Activated naive CD4-positive, alpha-beta T cell treated with anti-CD3 and anti-CD28 coated beads for 36 hours (primary cell): ENCODE measurements around the gene KRTAP1-3. TPM values are rescaled to one million over a fixed set of nuclear protein-coding genes. Genes with fewer than 3 reads are reported as not detected.
"Not testable (repeated sequence)": the region's sequence is repeated elsewhere in the genome, so short reads cannot be mapped to it uniquely, and the experiment has no call there.

ENCODE experiments used
- CTCF ChIA-PET: fragments of 350-600 bp; sonication (Branson Sonifier 250); formaldehyde crosslinking; loops from one replicate; lab custom pipeline; 2021; ENCODE audit warnings: antibody characterized with exemption; lab: Charles Lee
- DNase-seq: peaks from one replicate; pipeline ENCODE4 v3.0.0-alpha.2; 2020
- H3K27ac Mint-ChIP-seq: one replicate; pipeline ENCODE4 v1.8.0; 2021; ENCODE audit warnings: mild to moderate bottlenecking, mixed read lengths
- H3K27me3 Mint-ChIP-seq: one replicate; pipeline ENCODE4 v1.8.0; 2021; ENCODE audit warnings: low read depth, mixed read lengths
- H3K36me3 Mint-ChIP-seq: one replicate; pipeline ENCODE4 v1.8.0; 2021; ENCODE audit warnings: low read depth, mixed read lengths
- H3K4me1 Mint-ChIP-seq: one replicate; pipeline ENCODE4 v1.8.0; 2021; ENCODE audit warnings: low read depth, mixed read lengths
- H3K4me3 Mint-ChIP-seq: one replicate; pipeline ENCODE4 v1.8.0; 2021; ENCODE audit warnings: mild to moderate bottlenecking, moderate library complexity, mixed read lengths
- H3K9me3 Mint-ChIP-seq: one replicate; pipeline ENCODE4 v1.8.0; 2021; ENCODE audit warnings: mixed read lengths
- intact Hi-C: fragments of 100-400 bp; cut with micrococcal nuclease; formaldehyde crosslinking; loops from one replicate; pipeline ENCODE4 v1.15.1; 2023
- total RNA-seq, 2 experiments: library from RNA; stranded (reverse); gene quantifications; one replicate each; pipeline ENCODE4 v1.2.3, GENCODE V29; 2021

KRTAP1-3 gene
- total RNA-seq, 2 experiments from 2014 or later: not detected

DNA sequence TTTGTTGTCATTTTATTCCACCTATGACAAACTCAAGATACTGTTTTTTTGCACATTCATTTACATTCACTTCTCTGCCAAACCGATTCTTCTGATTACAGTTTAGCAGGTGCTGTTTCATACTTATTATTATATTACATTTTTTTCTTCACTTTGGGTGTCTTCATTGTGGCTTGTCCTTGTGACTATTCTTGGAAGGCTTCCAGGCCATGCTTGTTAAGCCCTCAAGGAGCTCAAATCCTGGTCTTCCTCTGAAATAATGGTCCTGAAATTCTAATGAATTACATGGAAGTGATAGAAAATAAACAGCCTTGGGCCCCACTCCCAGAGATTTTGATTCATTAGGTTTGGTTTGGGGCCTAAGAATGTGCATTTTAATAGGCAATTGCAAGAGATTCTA is 29.6 kb upstream of the KRTAP1-3 start:
- H3K36me3 Mint-ChIP-seq: no peaks in the 10 kb centered on the region
- no peak for DNase-seq
- H3K27me3 Mint-ChIP-seq: peaks cover 16% of the 10 kb centered on the region
- no peak overlapping the region for H3K27ac Mint-ChIP-seq
- H3K4me3 Mint-ChIP-seq: no peak overlapping the region
- CTCF ChIA-PET: no interaction called here
- intact Hi-C loops: no loop called here
- H3K4me1 Mint-ChIP-seq: no peaks in the 10 kb centered on the region
- no peaks in the 10 kb centered on the region for H3K9me3 Mint-ChIP-seq

DNA sequence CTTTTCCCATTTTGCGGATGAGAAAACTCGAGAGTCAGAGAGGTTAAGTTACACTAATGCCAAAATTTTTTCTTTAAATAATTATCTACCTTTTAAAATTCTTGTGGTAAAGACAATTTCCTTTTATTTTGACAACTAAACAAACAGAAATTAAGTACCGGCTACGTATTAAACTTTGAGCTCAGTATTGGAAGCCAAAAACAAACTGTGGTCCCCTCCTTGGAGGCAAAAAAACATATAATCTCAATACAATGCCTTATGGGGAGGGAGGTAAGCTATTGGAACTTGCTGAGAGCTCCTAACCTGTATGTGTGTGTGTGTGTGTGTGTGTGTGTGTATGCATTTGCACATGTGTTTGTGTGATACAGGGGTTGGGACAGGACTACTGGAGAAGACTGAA is 28.8 kb upstream of the KRTAP1-3 start:
- no peak overlapping the region for H3K27ac Mint-ChIP-seq
- no peak for DNase-seq
- H3K36me3 Mint-ChIP-seq: no peaks in the 10 kb centered on the region
- no peaks in the 10 kb centered on the region for H3K4me1 Mint-ChIP-seq
- H3K27me3 Mint-ChIP-seq: peaks cover 21% of the 10 kb centered on the region
- H3K9me3 Mint-ChIP-seq: no peaks in the 10 kb centered on the region
- intact Hi-C loops: no loop called here
- no peak overlapping the region for H3K4me3 Mint-ChIP-seq
- CTCF ChIA-PET: no interaction called here

DNA sequence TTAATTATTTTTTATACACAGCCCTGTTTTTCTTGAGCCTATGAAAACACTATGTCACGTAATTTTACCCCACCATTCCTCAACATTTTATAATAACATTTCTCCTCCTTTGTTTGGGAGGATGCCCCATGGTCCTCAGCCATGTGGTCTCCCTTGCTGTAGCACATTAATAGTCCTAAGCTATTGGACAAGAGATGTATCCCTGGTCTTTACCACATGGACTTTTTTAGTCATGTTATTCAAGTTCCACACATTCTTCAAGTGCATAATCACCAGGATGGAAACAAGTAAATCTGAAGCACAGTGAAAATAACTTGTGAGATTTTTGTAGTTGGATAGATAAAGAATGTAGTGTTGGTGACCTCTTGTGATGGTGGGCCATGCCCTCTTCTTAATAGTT is 27.3 kb upstream of the KRTAP1-3 start:
- no peak overlapping the region for H3K4me3 Mint-ChIP-seq
- H3K36me3 Mint-ChIP-seq: no peaks in the 10 kb centered on the region
- no peak for DNase-seq
- H3K4me1 Mint-ChIP-seq: no peaks in the 10 kb centered on the region
- no peak overlapping the region for H3K27ac Mint-ChIP-seq
- H3K27me3 Mint-ChIP-seq: peaks cover 26% of the 10 kb centered on the region
- H3K9me3 Mint-ChIP-seq: no peaks in the 10 kb centered on the region
- CTCF ChIA-PET: no interaction called here
- intact Hi-C loops: no loop called here

DNA sequence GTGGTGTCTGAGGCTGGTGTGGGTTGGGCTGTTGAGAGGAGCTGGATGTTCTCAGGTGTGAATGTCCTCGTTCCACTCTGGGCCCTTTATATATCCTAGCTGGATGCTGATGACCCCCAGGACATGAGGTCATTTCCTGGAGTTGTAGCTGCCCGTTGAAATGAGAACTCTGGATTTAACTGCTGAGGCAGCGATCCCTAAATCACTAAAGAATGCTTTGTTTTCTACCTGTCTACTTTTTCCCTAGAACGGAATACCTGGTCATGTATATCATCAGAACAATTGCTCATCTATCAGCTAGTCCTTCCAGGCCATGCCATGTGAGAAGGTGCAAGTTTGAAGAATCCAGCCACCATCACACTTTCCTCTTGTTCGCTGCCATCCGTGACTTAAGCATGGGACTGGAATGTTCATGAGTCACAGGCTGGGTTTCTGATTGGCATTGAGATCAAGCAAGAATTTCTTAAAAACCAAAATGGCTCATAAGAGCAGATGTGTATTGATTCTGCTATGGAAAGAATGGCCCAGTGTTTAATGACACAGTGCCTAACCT is 25.5 kb upstream of the KRTAP1-3 start, which contains the start of gene KRTAP2-3:
Gene KRTAP2-3, minus strand, starts transcription at position 63 of the 553 bp plus-strand sequence. CDS start 64 bp downstream, outside the sequence.
- Mint-ChIP-seq H3K27ac (no peak within 1 kb of the TSS), H3K9me3 (no peaks in the 10 kb centered on the region), H3K4me3 (no peak within 1 kb of the TSS), H3K27me3 (peaks cover 28% of the 10 kb centered on the region), H3K4me1 (no peaks in the 10 kb centered on the region), H3K36me3 (no peaks in the 10 kb centered on the region)
- CTCF ChIA-PET: no interaction called here
- intact Hi-C loops: no loop called here
- DNase-seq: no peak

DNA sequence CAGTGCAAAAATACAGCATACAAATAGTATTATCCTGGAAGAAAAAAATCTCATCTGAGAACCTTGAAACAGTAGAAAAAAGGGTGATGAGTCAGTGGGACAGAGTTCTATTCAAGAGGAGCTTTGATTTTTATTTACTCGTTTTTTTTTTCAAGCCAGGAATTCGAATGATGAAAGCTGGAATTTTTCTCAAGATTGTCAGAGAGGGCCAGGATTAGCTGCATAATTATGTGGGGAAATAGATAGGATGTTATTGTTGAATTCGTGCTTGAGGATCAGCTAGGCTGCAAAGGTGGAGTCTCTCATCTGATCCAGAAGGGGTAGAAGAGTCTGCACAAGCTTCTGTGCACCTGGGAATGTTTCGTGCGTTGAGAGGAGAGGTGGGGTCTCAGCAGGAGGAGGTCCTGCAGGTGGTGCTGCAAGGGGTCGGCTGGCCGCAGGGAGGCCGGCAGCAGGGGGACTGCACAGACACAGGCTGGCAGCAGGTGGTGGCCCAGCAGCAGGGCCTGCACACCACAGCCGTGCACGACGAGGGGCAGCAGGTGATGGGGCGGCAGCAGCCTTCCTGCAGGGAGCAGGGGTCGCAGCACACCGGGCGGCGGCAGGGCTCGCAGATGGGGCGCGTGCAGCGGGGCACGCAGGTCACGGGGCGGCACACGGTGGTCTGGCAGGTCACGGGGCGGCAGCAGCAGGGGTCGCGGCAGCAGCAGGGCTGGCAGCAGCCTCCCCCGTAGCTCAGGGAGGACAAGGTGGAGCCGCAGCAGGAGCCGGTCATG is 24.8 kb upstream of the KRTAP1-3 start:
- DNase-seq, H3K4me1 Mint-ChIP-seq, intact Hi-C loops, H3K9me3 Mint-ChIP-seq, H3K4me3 Mint-ChIP-seq, H3K36me3 Mint-ChIP-seq, CTCF ChIA-PET, H3K27ac Mint-ChIP-seq: not testable (repeated sequence)
- peaks cover 28% of the 10 kb centered on the region for H3K27me3 Mint-ChIP-seq

DNA sequence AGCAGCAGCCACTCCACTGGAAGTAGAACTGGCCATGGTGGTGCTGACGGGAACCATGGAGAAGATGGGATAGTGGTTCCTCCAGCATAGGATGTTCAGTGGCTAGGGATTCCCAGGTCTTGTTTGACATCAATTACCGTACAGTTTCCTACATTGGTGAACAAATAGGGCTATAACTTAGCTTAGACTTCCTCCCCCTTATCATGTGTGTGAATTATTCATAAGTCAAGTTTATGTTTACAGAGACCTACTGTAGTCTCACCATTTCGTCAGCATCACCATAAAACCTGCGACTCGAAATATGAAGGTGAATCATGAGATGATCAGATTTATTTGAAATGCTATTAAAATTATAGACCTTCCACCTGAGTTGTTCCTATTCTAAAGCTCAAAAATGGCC is 24.1 kb upstream of the KRTAP1-3 start:
- H3K27me3 Mint-ChIP-seq: peaks cover 28% of the 10 kb centered on the region
- H3K27ac Mint-ChIP-seq: no peak overlapping the region
- H3K9me3 Mint-ChIP-seq: no peaks in the 10 kb centered on the region
- DNase-seq: no peak
- no peaks in the 10 kb centered on the region for H3K36me3 Mint-ChIP-seq
- CTCF ChIA-PET: no interaction called here
- H3K4me3 Mint-ChIP-seq: no peak overlapping the region
- no peaks in the 10 kb centered on the region for H3K4me1 Mint-ChIP-seq
- intact Hi-C loops: no loop called here

DNA sequence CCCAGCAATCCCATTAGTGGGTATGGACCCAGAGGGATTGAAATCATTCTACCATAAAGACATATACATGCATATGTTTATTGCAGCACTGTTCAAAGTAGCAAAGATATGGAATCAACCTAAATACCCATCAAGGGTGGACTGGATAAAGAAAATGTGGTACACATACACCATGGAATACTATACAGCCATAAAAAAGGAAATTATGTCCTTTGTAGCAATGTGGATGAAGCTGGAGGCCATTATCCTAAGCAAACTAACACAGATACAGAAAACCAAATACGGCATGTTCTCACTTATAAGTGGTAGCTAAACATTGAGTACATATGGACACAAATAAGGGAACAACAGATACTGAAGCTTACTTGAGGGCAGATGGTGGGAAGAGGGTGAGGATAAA is 22.9 kb upstream of the KRTAP1-3 start:
- Mint-ChIP-seq H3K4me1 (no peaks in the 10 kb centered on the region), H3K27ac (no peak overlapping the region), H3K4me3 (no peak overlapping the region), H3K9me3 (no peaks in the 10 kb centered on the region), H3K36me3 (no peaks in the 10 kb centered on the region), H3K27me3 (peaks cover 30% of the 10 kb centered on the region)
- CTCF ChIA-PET: no interaction called here
- intact Hi-C loops: no loop called here
- DNase-seq: no peak

DNA sequence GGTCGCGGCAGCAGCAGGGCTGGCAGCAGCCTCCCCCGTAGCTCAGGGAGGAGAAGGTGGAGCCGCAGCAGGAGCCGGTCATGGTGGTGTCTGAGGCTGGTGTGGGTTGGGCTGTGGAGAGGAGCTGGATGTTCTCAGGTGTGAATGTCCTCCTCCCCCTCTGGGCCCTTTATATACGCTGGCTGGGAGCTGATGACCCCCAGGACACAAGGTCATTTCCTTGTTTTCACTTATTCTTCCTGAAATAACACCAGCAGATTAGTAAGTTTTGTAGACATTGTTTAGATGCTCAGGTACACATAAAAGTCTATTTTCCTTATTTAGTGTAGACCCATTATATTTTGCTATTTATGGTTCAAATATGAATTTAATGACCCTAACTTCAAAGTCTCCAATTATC is 20.5 kb upstream of the KRTAP1-3 start, which contains the start of gene KRTAP2-2:
Gene KRTAP2-2, minus strand, starts transcription at position 101 of the 400 bp plus-strand sequence. Its CDS starts 19 bp downstream, at position 82.
- H3K27ac Mint-ChIP-seq, H3K36me3 Mint-ChIP-seq, H3K4me1 Mint-ChIP-seq, intact Hi-C loops, H3K9me3 Mint-ChIP-seq, DNase-seq, H3K4me3 Mint-ChIP-seq, CTCF ChIA-PET: not testable (repeated sequence)
- H3K27me3 Mint-ChIP-seq: peaks cover 21% of the 10 kb centered on the region

DNA sequence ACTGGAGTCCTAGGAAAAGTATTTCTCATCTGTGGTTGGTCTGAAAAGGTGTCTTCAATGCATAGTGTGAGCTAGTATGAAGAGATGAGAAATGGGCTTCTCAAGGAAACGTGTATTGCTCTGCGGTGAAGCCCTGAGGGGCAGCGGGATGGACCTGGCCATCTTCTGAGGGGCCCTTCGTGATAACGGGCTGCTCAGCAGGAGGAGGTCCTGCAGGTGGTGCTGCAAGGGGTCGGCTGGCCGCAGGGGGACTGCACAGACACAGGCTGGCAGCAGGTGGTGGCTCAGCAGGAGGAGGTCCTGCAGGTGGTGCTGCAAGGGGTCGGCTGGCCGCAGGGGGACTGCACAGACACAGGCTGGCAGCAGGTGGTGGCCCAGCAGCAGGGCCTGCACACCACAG is 19.9 kb upstream of the KRTAP1-3 start:
- CTCF ChIA-PET, H3K27ac Mint-ChIP-seq, DNase-seq, H3K36me3 Mint-ChIP-seq, H3K9me3 Mint-ChIP-seq, H3K4me1 Mint-ChIP-seq, intact Hi-C loops, H3K4me3 Mint-ChIP-seq: not testable (repeated sequence)
- peaks cover 22% of the 10 kb centered on the region for H3K27me3 Mint-ChIP-seq

DNA sequence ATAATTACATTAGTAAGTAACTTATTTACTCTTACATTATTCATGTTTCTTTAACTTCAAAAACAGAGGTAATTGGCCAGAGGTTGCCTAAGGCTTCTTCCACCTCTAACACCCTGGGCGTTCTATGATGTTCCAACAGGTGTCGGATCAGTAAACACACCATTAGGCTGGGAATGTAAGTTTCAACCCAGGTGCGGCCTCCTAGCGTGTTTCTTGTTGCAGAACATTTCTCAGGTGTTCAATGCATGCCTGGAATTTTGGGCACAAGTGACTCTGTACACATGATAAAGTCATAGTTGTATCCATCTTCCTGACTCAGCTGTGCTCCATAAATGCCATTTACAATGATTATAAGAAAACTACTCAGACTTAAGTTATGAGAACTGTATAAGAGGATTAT is 19.4 kb upstream of the KRTAP1-3 start:
- Mint-ChIP-seq H3K4me3 (no peak overlapping the region), H3K36me3 (no peaks in the 10 kb centered on the region), H3K4me1 (no peaks in the 10 kb centered on the region), H3K27me3 (peaks cover 18% of the 10 kb centered on the region), H3K9me3 (no peaks in the 10 kb centered on the region), H3K27ac (no peak overlapping the region)
- no peak for DNase-seq
- CTCF ChIA-PET: no interaction called here
- intact Hi-C loops: no loop called here

DNA sequence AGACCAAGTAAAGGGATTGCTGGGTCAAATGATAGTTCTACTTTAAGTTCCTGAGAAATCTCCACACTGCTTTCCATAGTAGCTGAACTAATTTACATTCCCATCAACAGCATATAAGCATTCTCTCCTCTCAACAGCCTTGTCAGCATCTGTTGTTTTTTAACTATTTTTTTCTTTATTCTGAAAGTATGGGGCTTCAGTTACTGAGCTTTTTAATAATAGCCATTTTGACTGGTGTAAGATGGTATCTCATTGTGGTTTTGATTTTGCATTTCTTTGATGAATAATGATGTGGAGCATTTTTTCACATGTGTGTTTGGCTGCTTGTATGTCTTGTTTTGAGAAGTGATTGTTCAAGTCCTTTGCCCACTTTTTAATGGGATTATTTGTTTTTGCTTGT is 17.9 kb upstream of the KRTAP1-3 start:
- no peaks in the 10 kb centered on the region for H3K36me3 Mint-ChIP-seq
- no peaks in the 10 kb centered on the region for H3K4me1 Mint-ChIP-seq
- no peaks in the 10 kb centered on the region for H3K9me3 Mint-ChIP-seq
- CTCF ChIA-PET: no interaction called here
- no peak for DNase-seq
- peaks cover 20% of the 10 kb centered on the region for H3K27me3 Mint-ChIP-seq
- intact Hi-C loops: no loop called here
- H3K4me3 Mint-ChIP-seq: no peak overlapping the region
- H3K27ac Mint-ChIP-seq: no peak overlapping the region

DNA sequence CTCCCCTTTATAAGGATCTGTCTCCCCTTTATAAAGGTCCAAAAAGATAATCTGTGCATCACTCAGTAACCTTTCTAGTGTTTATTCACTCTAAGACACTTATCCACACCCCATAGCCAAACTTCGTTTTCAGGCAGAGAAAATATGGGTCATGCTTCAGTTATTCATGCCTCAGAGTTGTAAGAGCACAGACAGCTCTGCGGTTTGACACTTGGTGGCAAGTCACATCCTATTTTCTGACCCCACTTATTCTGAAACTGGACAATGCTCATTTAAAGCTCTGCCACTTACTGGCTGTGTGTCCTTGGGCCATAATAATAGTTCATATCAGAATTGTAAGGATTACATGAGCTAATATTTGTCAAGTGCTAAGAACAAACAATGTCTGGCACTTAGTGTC is 14.4 kb upstream of the KRTAP1-3 start:
- no peak overlapping the region for H3K4me3 Mint-ChIP-seq
- no peaks in the 10 kb centered on the region for H3K36me3 Mint-ChIP-seq
- intact Hi-C loops: no loop called here
- CTCF ChIA-PET: no interaction called here
- peaks cover 29% of the 10 kb centered on the region for H3K27me3 Mint-ChIP-seq
- H3K27ac Mint-ChIP-seq: no peak overlapping the region
- H3K4me1 Mint-ChIP-seq: peaks cover 1% of the 10 kb centered on the region
- no peak for DNase-seq
- no peaks in the 10 kb centered on the region for H3K9me3 Mint-ChIP-seq

DNA sequence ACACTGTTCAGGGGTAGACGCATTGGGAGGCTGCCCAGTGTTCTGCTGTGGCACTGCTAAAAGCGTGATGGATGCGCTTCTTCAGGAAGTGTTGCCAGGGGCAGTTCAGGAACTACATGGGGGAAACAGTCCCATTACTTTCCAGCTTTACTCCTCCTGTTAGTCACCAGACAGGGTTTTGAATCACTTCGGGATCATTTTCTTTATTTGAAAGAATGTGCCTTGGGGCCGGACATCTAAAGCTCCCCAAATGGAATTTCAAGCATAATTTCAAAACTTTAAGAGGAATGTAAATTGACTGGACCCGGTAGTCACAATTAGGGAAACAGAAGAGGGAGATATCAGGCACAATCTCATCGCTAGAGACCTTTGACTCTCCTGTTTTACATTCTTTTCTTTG is 13.8 kb upstream of the KRTAP1-3 start:
- H3K9me3 Mint-ChIP-seq: peaks cover 3% of the 10 kb centered on the region
- peaks cover 29% of the 10 kb centered on the region for H3K27me3 Mint-ChIP-seq
- no peaks in the 10 kb centered on the region for H3K36me3 Mint-ChIP-seq
- DNase-seq: no peak
- no peak overlapping the region for H3K27ac Mint-ChIP-seq
- CTCF ChIA-PET: no interaction called here
- H3K4me3 Mint-ChIP-seq: no peak overlapping the region
- H3K4me1 Mint-ChIP-seq: peaks cover 4% of the 10 kb centered on the region
- intact Hi-C loops: no loop called here
